Lower leg skin (tissue), 4 donors: ENCODE measurements around the gene PITPNC1. TPM values are rescaled to one million over a fixed set of nuclear protein-coding genes. Genes with fewer than 3 reads are reported as not detected.

Source experiments
- DNase-seq, 2 donors: peaks; one replicate each; pipeline ENCODE4 v3.0.0-alpha.2; 2019; ENCODE audit warnings: low spot score in 2 of 2
- H3K4me3 ChIP-seq: fragments of 200-600 bp; sonication (generic); 2 replicates; pipeline ENCODE4 v1.5.1; 2017; ENCODE audit warnings: mild to moderate bottlenecking, low read depth; ENCODE audit not compliant: poor library complexity, severe bottlenecking
- POLR2A ChIP-seq, 2 donors: fragments of 450-650 bp; IDR thresholded peaks; one replicate each; pipeline ENCODE4 v1.6.1; 2016 to 2017; ENCODE audit warnings: antibody characterized with exemption in 2 of 2, mild to moderate bottlenecking in 1 of 2, moderate library complexity in 1 of 2
- WGBS, 2 donors: methylation state at CpG; one replicate each; pipeline ENCODE4 v1.1.5; 2018; 5-methylcytosine and 5-hydroxymethylcytosine counted together
- intact Hi-C: fragments of 100-400 bp; cut with DNase I; formaldehyde crosslinking; loops from one replicate; pipeline ENCODE4 v1.15.0; 2023; ENCODE audit warnings: low total_unique reads
- total RNA-seq, 4 donors: library from RNA; depleted of rRNA; stranded (reverse); fragments of >200 nt; gene quantifications; one replicate each; pipeline ENCODE4 v1.1.0, GENCODE V29; 2016
- TF ChIP-seq, protein P1 (sequence below), 3 donors: fragments of 450-650 bp; IDR thresholded peaks; one replicate each; pipeline ENCODE4 v1.5.1; 2016; ENCODE audit warnings: antibody characterized with exemption in 3 of 3, mild to moderate bottlenecking in 3 of 3, moderate library complexity in 2 of 3

PITPNC1 gene
- total RNA-seq, 4 donors from 2014 or later, result 1.7 to 8.2 (median 4.6) TPM

DNA sequence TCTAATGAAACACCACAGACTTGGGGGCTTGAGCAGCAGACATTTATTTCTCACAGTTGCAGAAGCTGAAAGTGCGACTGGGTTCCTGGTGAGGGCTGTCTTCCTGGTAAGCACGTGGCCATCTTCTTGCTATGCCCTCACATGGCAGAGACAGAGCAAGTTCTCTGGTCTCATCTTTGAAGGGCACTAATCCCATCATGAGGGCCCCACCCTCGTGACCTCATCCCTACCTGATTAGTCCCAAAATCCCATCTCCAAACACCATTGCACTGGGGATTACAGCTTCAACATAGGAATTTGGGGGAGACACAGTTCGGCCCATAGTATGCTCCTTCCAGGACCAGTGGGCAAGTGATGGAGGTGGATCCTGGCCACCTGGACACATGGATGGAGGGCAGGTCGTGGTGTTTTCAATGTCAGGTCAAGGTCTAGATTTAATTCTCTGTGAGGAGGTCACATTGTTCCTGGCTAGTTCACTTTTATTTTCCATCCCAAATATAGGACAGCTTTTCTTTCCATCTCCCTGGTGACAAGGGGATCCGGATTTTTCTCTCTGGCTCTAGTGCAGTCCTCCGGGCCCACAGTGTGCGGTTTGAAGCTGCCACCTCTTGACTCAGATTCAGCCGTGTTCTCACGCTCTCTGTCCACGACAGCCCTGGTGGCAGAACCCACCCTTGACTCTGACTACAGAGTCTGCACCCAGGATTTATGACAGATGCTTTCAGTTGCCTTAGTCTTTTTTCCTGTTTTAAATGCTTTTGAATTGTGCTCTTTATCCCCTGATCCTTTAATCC, 180.2 kb downstream of the PITPNC1 start:
- intact Hi-C loops, result no loop called here
- DNase-seq, result peak in 1 of 2 donors; percentile 57
- WGBS, 2 donors, result 89 to 92% methylated on average over 11 of the region's 11 CpGs
- TF ChIP-seq POLR2A (IDR thresholded peaks at IDR 0.05), result no peak
- TF ChIP-seq, protein P1, sequence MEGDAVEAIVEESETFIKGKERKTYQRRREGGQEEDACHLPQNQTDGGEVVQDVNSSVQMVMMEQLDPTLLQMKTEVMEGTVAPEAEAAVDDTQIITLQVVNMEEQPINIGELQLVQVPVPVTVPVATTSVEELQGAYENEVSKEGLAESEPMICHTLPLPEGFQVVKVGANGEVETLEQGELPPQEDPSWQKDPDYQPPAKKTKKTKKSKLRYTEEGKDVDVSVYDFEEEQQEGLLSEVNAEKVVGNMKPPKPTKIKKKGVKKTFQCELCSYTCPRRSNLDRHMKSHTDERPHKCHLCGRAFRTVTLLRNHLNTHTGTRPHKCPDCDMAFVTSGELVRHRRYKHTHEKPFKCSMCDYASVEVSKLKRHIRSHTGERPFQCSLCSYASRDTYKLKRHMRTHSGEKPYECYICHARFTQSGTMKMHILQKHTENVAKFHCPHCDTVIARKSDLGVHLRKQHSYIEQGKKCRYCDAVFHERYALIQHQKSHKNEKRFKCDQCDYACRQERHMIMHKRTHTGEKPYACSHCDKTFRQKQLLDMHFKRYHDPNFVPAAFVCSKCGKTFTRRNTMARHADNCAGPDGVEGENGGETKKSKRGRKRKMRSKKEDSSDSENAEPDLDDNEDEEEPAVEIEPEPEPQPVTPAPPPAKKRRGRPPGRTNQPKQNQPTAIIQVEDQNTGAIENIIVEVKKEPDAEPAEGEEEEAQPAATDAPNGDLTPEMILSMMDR (IDR thresholded peaks at IDR 0.05), result no peak
- H3K4me3 ChIP-seq, result no peak overlapping the region

DNA sequence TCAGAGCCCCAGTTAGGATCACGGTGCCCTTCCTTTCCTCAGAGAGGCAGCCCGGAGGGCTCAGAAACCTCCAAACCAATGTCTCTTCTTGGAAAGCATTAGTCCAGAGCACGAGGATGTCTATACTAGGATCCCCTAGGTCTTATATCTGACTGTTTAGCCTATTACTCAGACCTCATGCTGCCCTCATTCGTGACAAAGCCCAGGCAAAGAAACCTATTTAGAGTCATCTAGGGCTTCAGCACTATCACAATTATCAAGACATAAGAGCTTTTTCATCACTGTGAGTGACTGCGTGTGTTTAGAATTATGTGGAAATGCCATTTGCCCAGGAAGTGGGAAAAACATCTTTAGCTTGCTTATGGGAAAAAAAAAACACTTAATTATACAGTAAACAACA, 180.8 kb downstream of the PITPNC1 start:
- intact Hi-C loops, result no loop called here
- no peak overlapping the region for H3K4me3 ChIP-seq
- no peak for DNase-seq
- WGBS, 2 donors, result 73 to 82% methylated on average over 5 of the region's 5 CpGs
- TF ChIP-seq, protein P1 (IDR thresholded peaks at IDR 0.05), result no peak
- TF ChIP-seq POLR2A (IDR thresholded peaks at IDR 0.05), result no peak

DNA sequence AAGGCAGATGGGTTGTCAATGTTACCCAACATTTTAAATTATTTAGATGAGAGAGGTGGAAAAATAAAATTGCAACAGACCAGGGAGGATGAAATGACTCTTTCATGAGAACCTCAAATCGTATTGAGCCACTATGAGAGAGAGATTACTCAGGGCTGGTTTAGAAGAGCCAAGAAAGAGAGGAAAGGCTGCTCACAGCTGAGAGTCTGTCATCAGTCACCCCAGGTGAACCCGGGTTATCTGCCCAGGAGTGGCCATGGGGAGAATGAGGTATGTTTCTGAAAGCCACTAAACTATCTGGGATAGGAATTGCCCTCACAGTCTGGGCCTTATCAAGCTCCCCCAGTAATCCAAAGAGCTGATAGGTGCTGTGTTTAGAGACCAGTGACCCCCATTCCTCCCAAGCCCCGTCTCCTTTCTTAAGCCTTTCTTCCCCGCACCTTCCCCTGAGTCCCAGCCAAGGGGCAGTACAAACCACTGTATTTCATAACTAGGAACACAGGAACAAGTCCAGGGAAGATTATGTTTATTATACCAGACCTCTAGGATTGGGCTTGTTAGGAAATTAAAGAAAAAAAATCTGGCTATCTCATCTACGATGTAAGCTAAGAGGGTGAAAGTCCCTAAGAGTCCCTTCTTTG, 181.8 kb downstream of the PITPNC1 start:
- TF ChIP-seq POLR2A (IDR thresholded peaks at IDR 0.05), result no peak
- TF ChIP-seq, protein P1 (IDR thresholded peaks at IDR 0.05), result no peak
- intact Hi-C loops, result no loop called here
- DNase-seq, result peak in 1 of 2 donors; percentile 20
- WGBS, 2 donors, result 84 to 87% methylated on average over 5 of the region's 5 CpGs
- H3K4me3 ChIP-seq, result no peak overlapping the region

DNA sequence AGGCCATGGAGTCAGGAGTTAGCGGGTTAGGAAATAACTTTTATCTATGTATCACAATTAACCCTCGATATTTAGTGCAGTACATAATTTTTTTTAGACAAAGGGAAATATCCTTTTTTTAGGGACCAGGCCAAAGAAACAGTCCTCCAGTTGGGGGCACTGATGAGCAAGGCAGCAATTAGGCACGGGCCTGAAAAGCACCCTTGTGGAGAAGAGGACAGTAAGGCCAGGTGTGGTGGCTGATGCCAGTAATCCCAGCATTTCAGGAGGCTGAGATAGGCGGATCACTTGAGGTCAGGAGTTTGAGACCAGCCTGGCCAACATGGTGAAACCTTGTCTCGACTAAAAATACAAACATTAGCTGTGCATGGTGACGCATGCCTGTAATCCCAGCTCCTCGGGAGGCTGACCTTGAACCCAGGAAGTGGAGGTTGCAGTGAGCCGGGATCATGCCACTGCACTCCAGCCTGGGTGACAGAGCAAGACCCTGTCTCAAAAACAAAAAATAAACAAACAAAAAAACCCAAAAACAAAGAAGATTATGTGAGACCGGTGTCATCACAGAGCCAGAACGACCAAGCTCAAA, 182.4 kb downstream of the PITPNC1 start:
- no peak for TF ChIP-seq POLR2A (IDR thresholded peaks at IDR 0.05)
- TF ChIP-seq, protein P1 (IDR thresholded peaks at IDR 0.05), result no peak
- 90 to 94% methylated on average over 10 of the region's 10 CpGs for WGBS, 2 donors
- peak in 1 of 2 donors; percentile 18 for DNase-seq
- H3K4me3 ChIP-seq, result no peak overlapping the region
- intact Hi-C loops, result no loop called here

DNA sequence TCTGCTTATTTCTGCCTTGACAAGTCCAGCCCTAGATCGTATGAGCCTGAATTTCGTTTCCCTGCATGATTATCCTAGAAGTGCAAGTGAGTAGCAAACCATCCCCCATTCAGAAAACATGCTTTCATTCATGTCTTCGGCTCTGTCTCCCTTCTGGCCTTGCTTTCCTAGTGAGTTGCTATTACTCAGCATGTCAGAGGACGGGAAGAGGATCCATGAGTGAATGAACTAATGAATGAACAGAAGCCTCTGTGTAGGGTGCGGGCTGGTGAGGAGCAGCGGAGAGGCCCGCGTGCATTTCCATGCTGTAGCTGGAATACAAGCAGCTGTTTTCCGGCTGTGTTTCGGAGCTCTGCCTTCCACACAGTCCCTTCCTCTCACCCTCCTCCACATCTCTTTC, 184.9 kb downstream of the PITPNC1 start:
- no peak overlapping the region for H3K4me3 ChIP-seq
- WGBS, 2 donors, result 81 to 87% methylated on average over 10 of the region's 10 CpGs
- peak in 1 of 2 donors; percentile 21 for DNase-seq
- no peak for TF ChIP-seq POLR2A (IDR thresholded peaks at IDR 0.05)
- TF ChIP-seq, protein P1 (IDR thresholded peaks at IDR 0.05), result no peak
- intact Hi-C loops, result no loop called here
